ENCODE results near the gene KRTAP5-5.

KRTAP5-5 gene

DNA sequence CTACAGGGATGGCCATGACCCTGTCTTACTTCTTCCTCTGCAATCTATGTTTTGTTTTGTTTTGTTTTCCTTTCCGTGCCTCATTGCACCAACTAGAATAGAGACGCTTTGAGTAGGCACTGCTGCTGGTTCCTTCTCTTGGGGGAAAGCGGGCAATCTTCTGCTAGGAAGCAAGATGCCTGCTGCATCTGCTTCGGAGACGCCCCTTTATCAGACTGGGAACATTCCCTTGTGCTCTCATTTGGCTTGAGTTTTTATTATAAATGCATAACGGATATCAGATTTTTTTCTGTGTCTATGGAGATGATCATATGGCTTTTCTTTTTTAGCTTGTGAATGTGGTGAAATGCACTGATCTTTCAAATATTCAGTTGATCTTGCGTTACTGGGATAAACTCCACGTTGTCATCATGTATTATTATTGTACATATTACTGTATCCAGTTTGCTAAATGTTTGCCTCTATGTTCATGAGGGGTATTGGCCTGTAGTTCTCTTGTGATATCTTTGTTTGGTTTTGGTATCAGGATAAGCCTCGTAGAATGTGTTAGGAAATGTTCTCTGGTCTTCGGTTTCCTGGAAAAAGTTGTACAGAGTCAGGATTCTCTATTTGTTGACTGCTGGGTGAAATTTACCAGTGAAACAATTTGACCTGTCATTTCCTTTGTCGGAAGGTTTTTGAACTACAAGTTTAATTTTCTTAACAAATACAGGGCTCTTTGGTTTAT is 44.0 kb downstream of the KRTAP5-5 start:
- H3K4me1 ChIP-seq (ENCODE audit: low read depth, poor library complexity, severe bottlenecking): no peaks in the 10 kb centered on the region

DNA sequence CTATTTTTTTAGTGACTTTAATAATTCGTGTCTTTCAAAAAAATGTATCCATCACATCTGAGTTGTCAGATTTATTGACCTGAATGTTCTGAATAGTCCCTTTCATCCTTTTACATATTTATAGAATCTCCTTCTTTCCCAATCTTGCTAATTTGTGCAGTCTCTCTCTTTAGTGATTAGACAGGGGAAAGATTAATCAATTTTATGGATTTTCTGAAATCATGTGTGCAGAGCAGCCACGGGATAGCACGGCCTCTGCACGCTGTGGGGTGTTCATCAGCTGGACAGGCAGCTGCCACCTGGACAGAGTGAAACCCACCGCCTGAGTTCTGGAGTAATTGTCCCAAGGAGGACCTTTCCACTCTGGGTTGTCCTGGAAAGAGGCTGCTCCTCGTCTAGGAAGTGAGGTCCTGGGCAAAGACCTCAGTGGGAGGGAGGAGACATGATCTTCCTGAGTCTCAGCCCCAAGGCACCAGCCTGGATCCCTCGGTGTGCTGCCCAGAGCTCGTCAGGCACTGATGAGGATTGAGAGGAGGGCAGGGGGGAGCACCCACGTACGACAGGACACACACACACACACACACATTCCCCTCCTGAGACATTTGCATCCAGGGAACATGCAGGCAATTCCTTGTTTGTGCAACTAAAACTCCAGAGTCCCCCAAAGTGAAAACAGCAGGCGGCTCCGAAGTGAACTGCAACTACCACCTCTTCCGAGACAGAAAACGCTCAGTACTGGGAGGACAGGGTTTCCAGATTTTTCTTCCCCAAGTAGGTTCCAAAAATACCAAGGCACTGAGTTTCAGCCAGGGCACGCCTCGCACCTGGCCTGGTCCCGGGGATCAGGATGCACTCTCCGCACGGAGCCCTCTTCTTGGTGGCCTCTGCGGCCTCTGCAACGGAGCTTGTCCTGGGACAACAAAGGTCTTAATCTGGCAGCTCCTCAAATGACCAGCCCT is 44.9 kb downstream of the KRTAP5-5 start:
- TF ChIP-seq, protein P1, sequence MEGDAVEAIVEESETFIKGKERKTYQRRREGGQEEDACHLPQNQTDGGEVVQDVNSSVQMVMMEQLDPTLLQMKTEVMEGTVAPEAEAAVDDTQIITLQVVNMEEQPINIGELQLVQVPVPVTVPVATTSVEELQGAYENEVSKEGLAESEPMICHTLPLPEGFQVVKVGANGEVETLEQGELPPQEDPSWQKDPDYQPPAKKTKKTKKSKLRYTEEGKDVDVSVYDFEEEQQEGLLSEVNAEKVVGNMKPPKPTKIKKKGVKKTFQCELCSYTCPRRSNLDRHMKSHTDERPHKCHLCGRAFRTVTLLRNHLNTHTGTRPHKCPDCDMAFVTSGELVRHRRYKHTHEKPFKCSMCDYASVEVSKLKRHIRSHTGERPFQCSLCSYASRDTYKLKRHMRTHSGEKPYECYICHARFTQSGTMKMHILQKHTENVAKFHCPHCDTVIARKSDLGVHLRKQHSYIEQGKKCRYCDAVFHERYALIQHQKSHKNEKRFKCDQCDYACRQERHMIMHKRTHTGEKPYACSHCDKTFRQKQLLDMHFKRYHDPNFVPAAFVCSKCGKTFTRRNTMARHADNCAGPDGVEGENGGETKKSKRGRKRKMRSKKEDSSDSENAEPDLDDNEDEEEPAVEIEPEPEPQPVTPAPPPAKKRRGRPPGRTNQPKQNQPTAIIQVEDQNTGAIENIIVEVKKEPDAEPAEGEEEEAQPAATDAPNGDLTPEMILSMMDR (conservative IDR thresholded peaks at IDR 0.05; ENCODE audit: low read depth, low read length): no peak

More for the DNA sequence above, 44.0 kb downstream of the KRTAP5-5 start:
- H3K4me2 ChIP-seq: no peak overlapping the region
- H3K9ac ChIP-seq: no peak overlapping the region
- no peaks in the 10 kb centered on the region for H3K79me2 ChIP-seq (ENCODE audit: insufficient read depth, low read depth)
- H3K27ac ChIP-seq: no peak overlapping the region
- H3K36me3 ChIP-seq (ENCODE audit: insufficient read depth): no peaks in the 10 kb centered on the region
- TF ChIP-seq, protein P1 (conservative IDR thresholded peaks at IDR 0.05; ENCODE audit: low read depth, low read length): no peak
- peaks cover 81% of the 10 kb centered on the region for H3K27me3 ChIP-seq (ENCODE audit: insufficient read depth, low read depth)
- no peak overlapping the region for H2AFZ ChIP-seq (ENCODE audit: low read depth)
- no peak overlapping the region for H3K4me3 ChIP-seq (IDR thresholded peaks at IDR 0.05; ENCODE audit: insufficient read depth, low read depth, low read length)
- H4K20me1 ChIP-seq (ENCODE audit: insufficient read depth): no peaks in the 10 kb centered on the region

DNA sequence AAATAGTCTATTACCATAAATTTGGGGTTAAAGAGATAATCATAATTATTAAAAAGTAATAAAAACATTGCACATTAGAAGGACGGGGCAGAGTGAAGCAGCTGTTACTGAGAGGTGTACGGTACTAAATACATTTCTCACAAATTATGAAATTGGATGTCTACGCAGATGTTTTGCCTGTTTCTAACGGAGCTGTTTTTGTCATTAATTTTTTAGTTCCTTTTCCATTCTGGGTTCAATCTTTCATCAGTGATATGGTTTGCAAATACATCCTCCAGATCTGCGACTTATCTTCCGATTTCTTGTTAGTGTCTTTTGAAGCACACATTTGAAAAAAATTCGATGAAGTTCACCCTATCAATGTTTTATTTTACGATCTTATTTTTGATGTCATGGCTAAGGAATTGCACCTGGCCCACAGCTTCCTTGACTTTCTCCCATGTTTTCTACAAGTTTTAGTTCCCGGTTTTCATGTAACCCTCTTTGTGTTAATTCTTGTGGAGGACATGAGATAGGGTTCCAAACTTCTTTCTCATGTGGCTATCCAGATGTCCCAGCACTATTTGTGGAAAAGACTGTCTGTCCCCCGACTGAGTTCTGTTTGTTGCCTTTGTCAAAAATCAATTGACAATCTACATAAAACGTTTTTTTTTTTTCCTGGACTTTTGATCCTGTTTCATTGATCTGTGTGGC is 46.1 kb downstream of the KRTAP5-5 start:
- Histone ChIP-seq H3K27ac (no peak overlapping the region), H3K4me2 (no peak overlapping the region), H3K4me1 (ENCODE audit: low read depth, poor library complexity, severe bottlenecking) (no peaks in the 10 kb centered on the region), H3K79me2 (ENCODE audit: insufficient read depth, low read depth) (no peaks in the 10 kb centered on the region), H3K4me3 (IDR thresholded peaks at IDR 0.05; ENCODE audit: insufficient read depth, low read depth, low read length) (no peak overlapping the region), H3K27me3 (ENCODE audit: insufficient read depth, low read depth) (peaks cover 88% of the 10 kb centered on the region), H3K36me3 (ENCODE audit: insufficient read depth) (no peaks in the 10 kb centered on the region), H4K20me1 (ENCODE audit: insufficient read depth) (no peaks in the 10 kb centered on the region), H3K9ac (no peak overlapping the region), H2AFZ (ENCODE audit: low read depth) (no peak overlapping the region)
- TF ChIP-seq, protein P1 (conservative IDR thresholded peaks at IDR 0.05; ENCODE audit: low read depth, low read length): no peak

More for the DNA sequence above, 44.9 kb downstream of the KRTAP5-5 start:
- Histone ChIP-seq H3K4me1 (ENCODE audit: low read depth, poor library complexity, severe bottlenecking) (no peaks in the 10 kb centered on the region), H3K27ac (no peak overlapping the region), H4K20me1 (ENCODE audit: insufficient read depth) (no peaks in the 10 kb centered on the region), H3K27me3 (ENCODE audit: insufficient read depth, low read depth) (peaks cover 84% of the 10 kb centered on the region), H3K36me3 (ENCODE audit: insufficient read depth) (no peaks in the 10 kb centered on the region), H3K4me3 (IDR thresholded peaks at IDR 0.05; ENCODE audit: insufficient read depth, low read depth, low read length) (no peak overlapping the region), H3K79me2 (ENCODE audit: insufficient read depth, low read depth) (no peaks in the 10 kb centered on the region), H2AFZ (ENCODE audit: low read depth) (no peak overlapping the region), H3K4me2 (no peak overlapping the region), H3K9ac (no peak overlapping the region)

DNA sequence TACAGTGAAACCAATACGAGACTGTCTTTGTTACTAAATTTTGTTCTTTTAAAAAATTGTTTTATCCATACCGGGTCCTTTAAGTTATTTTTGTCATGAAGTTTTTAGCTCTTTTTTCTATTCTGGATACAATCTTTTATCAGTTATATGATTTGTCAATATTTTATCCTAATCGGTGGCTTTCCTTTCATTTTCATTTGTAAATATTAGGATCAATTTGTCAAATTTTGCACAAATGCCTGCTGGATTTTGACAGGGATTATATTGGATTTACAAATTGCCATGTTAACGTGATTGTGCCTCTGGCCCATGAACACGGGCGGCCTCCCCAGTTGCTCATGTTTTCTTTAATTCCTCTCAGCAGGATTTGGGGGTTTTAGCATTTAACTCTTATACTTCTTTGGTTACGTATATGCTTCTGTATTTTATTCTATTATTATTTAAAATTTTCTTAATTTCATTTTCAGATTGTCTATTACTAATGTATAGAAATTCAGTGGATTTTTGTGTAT is 46.7 kb downstream of the KRTAP5-5 start:
- H3K4me2 ChIP-seq: no peak overlapping the region
- no peak overlapping the region for H2AFZ ChIP-seq (ENCODE audit: low read depth)
- H3K27me3 ChIP-seq (ENCODE audit: insufficient read depth, low read depth): peaks cover 92% of the 10 kb centered on the region
- no peak overlapping the region for H3K27ac ChIP-seq
- H3K4me3 ChIP-seq (IDR thresholded peaks at IDR 0.05; ENCODE audit: insufficient read depth, low read depth, low read length): no peak overlapping the region
- TF ChIP-seq, protein P1 (conservative IDR thresholded peaks at IDR 0.05; ENCODE audit: low read depth, low read length): no peak
- H3K9ac ChIP-seq: no peak overlapping the region
- H4K20me1 ChIP-seq (ENCODE audit: insufficient read depth): no peaks in the 10 kb centered on the region
- H3K4me1 ChIP-seq (ENCODE audit: low read depth, poor library complexity, severe bottlenecking): no peaks in the 10 kb centered on the region
- H3K79me2 ChIP-seq (ENCODE audit: insufficient read depth, low read depth): no peaks in the 10 kb centered on the region
- H3K36me3 ChIP-seq (ENCODE audit: insufficient read depth): no peaks in the 10 kb centered on the region
